ENCODE results near the gene WDR91.
A peak's percentile ranks its signal among the peaks of the same experiment; 100 is the strongest.

Gene WDR91

DNA sequence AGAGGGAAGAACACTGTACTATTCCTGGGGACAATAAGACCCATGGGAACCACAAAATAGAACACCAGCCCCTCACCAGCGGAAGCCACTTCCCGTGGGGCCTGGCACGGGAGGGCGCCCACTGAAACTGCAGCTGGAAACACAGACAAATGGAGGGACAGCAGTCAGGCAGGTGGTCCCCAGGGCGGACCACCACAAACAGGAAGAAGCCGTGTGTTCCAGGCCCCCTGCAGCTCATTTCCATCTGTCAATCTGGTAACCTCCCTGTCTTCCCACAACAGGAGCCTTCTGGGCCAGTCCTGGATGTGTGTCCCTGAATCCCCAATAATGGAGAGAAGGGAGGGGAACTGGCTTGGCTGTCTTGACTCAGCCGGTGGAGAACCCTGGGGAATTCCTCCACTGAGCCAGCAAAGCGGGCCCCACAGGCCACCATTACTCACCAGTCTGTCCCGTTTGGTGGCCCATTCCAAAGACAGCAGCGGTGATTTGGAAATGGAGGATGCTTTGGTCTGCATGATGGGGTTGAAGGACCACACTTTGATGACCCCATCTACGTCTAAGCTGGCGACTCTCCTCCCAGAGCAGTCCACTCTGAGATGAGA lies 16.7 kb downstream of the WDR91 start:
- peaks cover 85% of the 10 kb centered on the region for H3K36me3 Mint-ChIP-seq (ENCODE audit: low read depth)
- H3K9me3 Mint-ChIP-seq: no peaks in the 10 kb centered on the region
- H3K27ac Mint-ChIP-seq: no peak overlapping the region
- TF ChIP-seq CTCF (IDR thresholded peaks at IDR 0.05; ENCODE audit: unreplicated experiment in 3 of 3): no peak
- H3K4me1 Mint-ChIP-seq: no peaks in the 10 kb centered on the region
- no peaks in the 10 kb centered on the region for H3K27me3 Mint-ChIP-seq (ENCODE audit: low read depth)
- no peak overlapping the region for H3K4me3 Mint-ChIP-seq

- Mint-ChIP-seq H3K36me3 (ENCODE audit: low read depth) (peaks cover 87% of the 10 kb centered on the region), H3K27me3 (ENCODE audit: low read depth) (no peaks in the 10 kb centered on the region), H3K4me3 (no peak overlapping the region), H3K9me3 (no peaks in the 10 kb centered on the region), H3K27ac (no peak overlapping the region), H3K4me1 (no peaks in the 10 kb centered on the region)
- TF ChIP-seq CTCF (IDR thresholded peaks at IDR 0.05; ENCODE audit: unreplicated experiment in 3 of 3): no peak
Observed at GRCh38 chr7:135193615-135194081, 17.7 kb downstream of the WDR91 start.

- no peak overlapping the region for H3K4me3 Mint-ChIP-seq
- H3K27me3 Mint-ChIP-seq (ENCODE audit: low read depth): no peaks in the 10 kb centered on the region
- no peaks in the 10 kb centered on the region for H3K9me3 Mint-ChIP-seq
- no peak overlapping the region for H3K27ac Mint-ChIP-seq
- H3K36me3 Mint-ChIP-seq (ENCODE audit: low read depth): peaks cover 87% of the 10 kb centered on the region
- TF ChIP-seq CTCF (IDR thresholded peaks at IDR 0.05; ENCODE audit: unreplicated experiment in 3 of 3): no peak
- H3K4me1 Mint-ChIP-seq: no peaks in the 10 kb centered on the region
Observed at GRCh38 chr7:135192914-135193536, 18.3 kb downstream of the WDR91 start.

DNA sequence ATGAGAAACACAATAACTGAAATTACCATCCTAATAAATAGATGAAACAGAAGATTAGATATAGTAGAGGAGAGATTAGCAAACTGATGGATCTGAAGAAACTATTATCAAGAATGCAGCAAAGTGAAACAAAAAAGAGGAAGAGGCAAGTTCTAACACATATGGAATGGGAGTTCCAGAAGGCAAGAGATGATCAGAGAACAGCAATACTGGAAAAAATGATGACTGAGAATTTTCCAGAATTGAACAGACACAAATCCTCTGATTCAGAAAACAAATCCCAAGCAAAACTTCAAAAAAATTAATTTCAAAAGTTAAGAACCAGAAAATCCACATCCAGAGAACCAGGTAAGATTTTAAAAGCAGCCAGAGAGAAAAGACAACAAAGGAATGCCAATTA lies 20.6 kb downstream of the WDR91 start:
- TF ChIP-seq CTCF (IDR thresholded peaks at IDR 0.05; ENCODE audit: unreplicated experiment in 3 of 3): no peak
- Mint-ChIP-seq H3K4me3 (no peak overlapping the region), H3K4me1 (no peaks in the 10 kb centered on the region), H3K27ac (no peak overlapping the region), H3K9me3 (no peaks in the 10 kb centered on the region), H3K27me3 (ENCODE audit: low read depth) (no peaks in the 10 kb centered on the region), H3K36me3 (ENCODE audit: low read depth) (peaks cover 88% of the 10 kb centered on the region)

DNA sequence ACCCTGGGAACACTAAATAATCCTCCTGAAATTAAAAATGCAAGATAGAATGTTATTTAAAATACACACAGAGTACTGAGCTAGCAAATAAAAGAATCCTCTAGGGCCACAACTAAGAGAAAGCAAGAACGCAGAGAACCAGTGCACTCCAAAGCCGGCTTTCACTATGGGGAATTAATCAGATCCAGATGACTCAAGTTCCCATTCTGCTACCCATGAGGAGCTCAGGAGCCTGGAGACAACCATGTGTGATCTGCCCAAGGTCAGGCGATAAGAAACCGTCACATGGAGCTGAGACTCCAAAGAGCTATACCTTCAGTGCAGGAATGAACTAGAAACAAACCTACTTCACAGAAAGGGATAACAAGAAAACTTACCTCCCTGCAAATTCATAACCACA lies 21.4 kb downstream of the WDR91 start:
- TF ChIP-seq CTCF (IDR thresholded peaks at IDR 0.05; ENCODE audit: unreplicated experiment in 3 of 3): no peak
- H3K27ac Mint-ChIP-seq: peak overlapping the region in 1 of 3 experiments; percentile 21
- no peaks in the 10 kb centered on the region for H3K9me3 Mint-ChIP-seq

GRCh38 chr7:135189221-135189662 lies 22.1 kb downstream of the WDR91 start:
- Mint-ChIP-seq H3K27ac (no peak overlapping the region), H3K9me3 (no peaks in the 10 kb centered on the region), H3K27me3 (ENCODE audit: low read depth) (no peaks in the 10 kb centered on the region), H3K36me3 (ENCODE audit: low read depth) (peaks cover 90% of the 10 kb centered on the region), H3K4me3 (no peak overlapping the region), H3K4me1 (no peaks in the 10 kb centered on the region)
- no peak for TF ChIP-seq CTCF (IDR thresholded peaks at IDR 0.05; ENCODE audit: unreplicated experiment in 3 of 3)

More for the DNA sequence above, 21.4 kb downstream of the WDR91 start:
- Mint-ChIP-seq H3K27me3 (ENCODE audit: low read depth) (no peaks in the 10 kb centered on the region), H3K4me3 (no peak overlapping the region), H3K36me3 (ENCODE audit: low read depth) (peaks cover 89% of the 10 kb centered on the region), H3K4me1 (no peaks in the 10 kb centered on the region)

All from nephron (organoid).